Activated CD8-positive, alpha-beta memory T cell treated with anti-CD3 and anti-CD28 coated beads, Interleukin-2, amount 50 U/mL, for 24 hours (primary cell): ENCODE measurements around the gene NUP93.

Source experiments
- DNase-seq: peaks from one replicate; pipeline ENCODE4 v3.0.0-alpha.2; 2020; ENCODE audit errors: extremely low read depth

The NUP93 gene

GRCh38 chr16:56743840-56744239 is 13.9 kb downstream of the NUP93 start:
- DNase-seq = no peak

- DNase-seq = no peak
These were observed 15.2 kb downstream of the NUP93 start for GRCh38 chr16:56744996-56745640.

GRCh38 chr16:56747486-56748045 is 17.6 kb downstream of the NUP93 start:
- no peak for DNase-seq

GRCh38 chr16:56748191-56748590 is 18.3 kb downstream of the NUP93 start:
- no peak for DNase-seq

GRCh38 chr16:56748826-56749225 is 18.9 kb downstream of the NUP93 start:
- DNase-seq = no peak

- no peak for DNase-seq
These were observed 20.0 kb downstream of the NUP93 start for GRCh38 chr16:56749672-56750491.

- no peak for DNase-seq
These were observed 23.5 kb downstream of the NUP93 start for GRCh38 chr16:56753410-56753809.

GRCh38 chr16:56755038-56755437 is 25.1 kb downstream of the NUP93 start:
- DNase-seq = no peak

- DNase-seq = no peak
These were observed 28.5 kb downstream of the NUP93 start for GRCh38 chr16:56758432-56758831.

- no peak for DNase-seq
These were observed 29.0 kb downstream of the NUP93 start for GRCh38 chr16:56758930-56759329.

- DNase-seq = no peak
These were observed 33.5 kb downstream of the NUP93 start for GRCh38 chr16:56763291-56763916.

- DNase-seq = no peak
These were observed 34.9 kb downstream of the NUP93 start for GRCh38 chr16:56764835-56765234.

- DNase-seq = no peak
These were observed 36.0 kb downstream of the NUP93 start for GRCh38 chr16:56765949-56766348.

- DNase-seq = no peak
These were observed 37.1 kb downstream of the NUP93 start for GRCh38 chr16:56767024-56767423.

GRCh38 chr16:56769677-56770076 is 39.7 kb downstream of the NUP93 start:
- no peak for DNase-seq

GRCh38 chr16:56771558-56772279 is 41.8 kb downstream of the NUP93 start:
- DNase-seq = no peak

- DNase-seq = no peak
These were observed 43.6 kb downstream of the NUP93 start for GRCh38 chr16:56773532-56773931.

GRCh38 chr16:56774016-56774680 is 44.2 kb downstream of the NUP93 start:
- no peak for DNase-seq

- no peak for DNase-seq
These were observed 45.2 kb downstream of the NUP93 start for GRCh38 chr16:56775162-56775561.

GRCh38 chr16:56776562-56776961 is 46.6 kb downstream of the NUP93 start:
- DNase-seq = no peak

- DNase-seq = no peak
These were observed 47.1 kb downstream of the NUP93 start for GRCh38 chr16:56777001-56777400.
